ENCODE measurements around the gene AK5.

Gene AK5

GRCh38 chr1:77446841-77447555 lies 165.2 kb downstream of the AK5 start:
- DNase-seq (ENCODE audit: low read depth), result no peak

DNA sequence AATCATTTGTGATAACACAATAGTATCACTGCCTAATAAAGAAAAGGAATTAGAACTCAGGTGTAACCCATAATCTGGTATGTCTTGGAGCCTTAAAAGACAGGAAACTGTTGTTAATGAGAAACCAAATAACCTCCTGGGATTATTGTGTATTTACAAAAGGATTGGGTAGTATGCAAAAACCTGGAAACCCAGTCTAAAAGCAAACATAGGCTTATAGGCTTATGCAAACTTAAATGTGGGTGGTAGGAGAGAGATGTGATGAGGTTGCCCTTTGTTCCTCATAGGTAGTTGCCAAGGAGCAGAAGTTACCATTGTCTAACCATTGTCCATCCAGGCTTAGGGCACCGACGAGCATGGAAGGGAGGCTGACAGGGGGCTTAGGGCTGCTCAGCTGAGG lies 165.8 kb downstream of the AK5 start:
- DNase-seq (ENCODE audit: low read depth), result no peak

GRCh38 chr1:77459881-77460280 lies 178.1 kb downstream of the AK5 start:
- DNase-seq (ENCODE audit: low read depth), result no peak

GRCh38 chr1:77461691-77462090 lies 179.9 kb downstream of the AK5 start:
- no peak for DNase-seq (ENCODE audit: low read depth)

DNA sequence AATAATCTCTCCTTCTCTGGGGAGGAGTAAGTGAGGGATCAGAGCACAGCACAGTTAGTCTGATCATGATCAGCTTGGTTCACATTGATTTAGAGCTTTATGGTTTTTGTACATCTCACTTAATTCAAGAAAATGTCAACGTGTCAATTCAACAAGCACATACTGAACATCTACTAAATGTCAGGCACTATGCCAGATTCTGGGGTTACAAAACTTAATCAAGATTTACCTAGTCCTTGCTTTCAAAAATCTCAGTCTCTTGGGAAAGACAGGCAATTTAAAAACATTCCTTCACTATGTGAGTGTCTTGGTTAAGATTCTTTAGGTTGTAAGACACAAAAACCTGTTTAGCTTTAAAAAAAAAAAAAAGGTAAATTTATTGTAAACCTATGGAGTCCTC lies 181.4 kb downstream of the AK5 start:
- DNase-seq (ENCODE audit: low read depth), result no peak

GRCh38 chr1:77465139-77465538 lies 183.3 kb downstream of the AK5 start:
- no peak for DNase-seq (ENCODE audit: low read depth)

- DNase-seq (ENCODE audit: low read depth), result no peak
These were observed 184.1 kb downstream of the AK5 start for GRCh38 chr1:77465922-77466321.

GRCh38 chr1:77467021-77467595 lies 185.3 kb downstream of the AK5 start:
- DNase-seq (ENCODE audit: low read depth), result no peak

- no peak for DNase-seq (ENCODE audit: low read depth)
These were observed 185.9 kb downstream of the AK5 start for GRCh38 chr1:77467741-77468140.

DNA sequence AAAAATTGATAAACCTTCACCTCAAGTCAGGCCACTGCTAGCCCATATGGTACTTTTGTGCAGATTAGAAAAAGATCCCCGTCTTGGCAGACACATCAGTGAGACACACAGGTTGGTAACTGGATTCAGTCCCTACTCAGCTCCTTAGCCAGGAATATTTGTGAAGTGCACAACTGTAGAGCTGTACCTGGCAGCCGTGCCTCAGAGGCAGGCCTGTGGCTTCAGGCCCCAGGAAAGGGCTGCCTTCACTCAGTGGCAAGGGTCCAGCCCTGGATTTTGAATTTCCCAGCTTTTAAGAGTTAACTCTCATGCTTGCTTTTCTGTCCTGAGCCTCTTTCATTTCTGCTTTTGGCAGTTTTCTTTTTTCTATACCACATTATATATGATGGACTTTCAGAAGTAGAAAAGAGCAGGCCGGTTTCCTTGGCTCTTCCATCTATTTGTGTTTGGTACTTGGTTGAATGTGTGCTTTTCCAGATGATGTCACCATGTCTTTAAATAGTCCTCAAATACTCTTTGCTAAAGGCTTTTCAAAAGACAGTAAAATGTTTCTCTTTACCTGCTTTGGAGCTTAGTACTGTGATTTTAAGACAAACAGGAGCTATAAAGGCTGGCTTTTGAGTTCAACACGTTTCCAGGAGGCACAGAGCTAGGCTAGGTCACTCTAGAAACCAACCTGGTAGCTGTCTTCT lies 186.6 kb downstream of the AK5 start:
- DNase-seq (ENCODE audit: low read depth), result no peak

DNA sequence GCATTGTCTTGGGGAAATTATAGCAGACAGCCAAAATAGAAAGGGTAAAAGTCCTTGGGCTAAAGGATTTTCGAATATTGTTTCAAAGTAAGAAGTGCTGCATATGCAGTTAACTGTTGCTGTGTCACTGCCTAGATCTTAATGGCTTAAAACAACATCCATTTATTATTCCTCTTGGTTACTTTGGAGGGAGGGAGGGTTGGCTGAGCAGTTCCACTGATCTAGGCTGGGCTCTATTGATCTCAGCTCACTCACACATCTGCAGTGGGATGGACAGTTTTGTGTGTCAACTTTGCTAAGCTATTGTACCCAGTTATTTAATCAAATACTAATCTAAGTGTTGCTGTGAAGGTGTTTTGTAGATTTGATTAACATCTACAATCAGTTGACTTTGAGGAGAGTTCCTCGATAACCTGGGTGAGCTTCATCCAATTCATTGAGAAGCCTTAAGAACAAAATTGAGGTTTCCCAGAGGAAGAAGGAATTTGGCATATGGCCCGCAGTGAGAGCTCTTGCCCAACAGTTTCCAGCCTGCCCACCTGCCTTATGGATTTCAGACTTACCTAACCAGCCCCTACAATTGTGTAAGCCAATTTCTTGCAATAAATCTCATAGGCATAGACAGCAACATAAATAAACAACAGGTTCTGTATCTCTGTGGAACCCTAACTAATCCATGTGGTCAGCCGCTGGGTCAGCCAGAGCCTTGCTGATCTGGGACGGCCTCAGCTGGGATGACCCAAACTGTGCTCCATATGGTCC lies 187.3 kb downstream of the AK5 start:
- no peak for DNase-seq (ENCODE audit: low read depth)

DNA sequence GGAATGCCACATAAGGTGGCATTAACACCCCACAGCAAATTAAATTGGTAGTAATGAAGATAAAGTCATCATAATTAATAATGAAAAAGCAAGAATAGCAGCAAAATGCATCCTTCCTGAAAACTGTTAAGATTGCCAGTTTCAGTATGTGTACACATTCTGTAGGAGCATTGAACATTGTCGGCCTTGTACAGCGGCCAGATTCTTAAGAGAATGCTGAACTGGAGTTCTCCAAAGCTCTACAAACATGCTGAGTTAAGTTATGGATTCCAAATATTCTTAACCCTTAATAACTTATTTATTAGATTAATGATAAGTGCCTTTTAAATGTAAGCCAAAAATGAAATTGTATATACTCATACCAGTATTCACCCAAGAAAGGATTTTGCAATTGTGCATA lies 189.9 kb downstream of the AK5 start:
- no peak for DNase-seq (ENCODE audit: low read depth)

- no peak for DNase-seq (ENCODE audit: low read depth)
These were observed 191.9 kb downstream of the AK5 start for GRCh38 chr1:77473690-77474089.

DNA sequence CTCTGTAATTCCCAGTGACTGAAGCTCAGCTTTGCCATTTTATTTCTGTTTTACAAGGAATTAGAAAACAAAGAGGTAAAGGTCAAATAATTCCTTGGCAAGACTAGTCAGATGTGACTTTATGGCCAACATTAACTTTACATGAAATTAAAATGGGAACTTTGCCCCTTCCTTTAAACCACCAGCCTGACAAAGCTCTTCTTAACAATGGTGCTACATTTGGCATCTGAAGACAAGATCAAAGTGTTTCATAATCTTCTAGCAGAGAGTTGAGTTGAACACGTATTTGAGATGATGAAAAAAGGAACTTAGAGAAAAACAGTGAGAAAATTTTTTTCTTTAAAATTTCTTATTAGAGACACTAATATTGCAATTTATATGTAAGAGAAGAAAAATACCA lies 193.8 kb downstream of the AK5 start:
- DNase-seq (ENCODE audit: low read depth), result no peak

- no peak for DNase-seq (ENCODE audit: low read depth)
These were observed 194.7 kb downstream of the AK5 start for GRCh38 chr1:77476475-77476874.

- no peak for DNase-seq (ENCODE audit: low read depth)
These were observed 202.5 kb downstream of the AK5 start for GRCh38 chr1:77484334-77484733.

DNA sequence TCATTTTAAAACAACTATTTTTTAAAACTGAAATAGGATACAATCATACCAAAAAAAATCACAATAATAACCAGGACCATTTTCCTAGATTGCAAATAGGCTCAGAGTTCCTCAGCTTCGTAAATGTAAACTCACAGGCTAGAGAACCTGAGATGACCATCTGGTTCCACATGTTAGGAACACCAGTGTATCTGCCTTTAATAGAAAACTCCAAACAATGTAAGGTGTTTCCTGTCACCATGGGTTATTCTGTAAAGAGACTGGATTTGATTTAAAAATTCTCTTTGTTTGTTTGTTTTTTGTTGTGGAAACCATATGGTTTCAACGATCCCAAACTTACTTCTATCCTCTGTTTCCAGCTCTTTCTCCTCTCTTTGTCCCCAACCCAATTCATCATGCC lies 203.1 kb downstream of the AK5 start:
- DNase-seq (ENCODE audit: low read depth), result no peak

DNA sequence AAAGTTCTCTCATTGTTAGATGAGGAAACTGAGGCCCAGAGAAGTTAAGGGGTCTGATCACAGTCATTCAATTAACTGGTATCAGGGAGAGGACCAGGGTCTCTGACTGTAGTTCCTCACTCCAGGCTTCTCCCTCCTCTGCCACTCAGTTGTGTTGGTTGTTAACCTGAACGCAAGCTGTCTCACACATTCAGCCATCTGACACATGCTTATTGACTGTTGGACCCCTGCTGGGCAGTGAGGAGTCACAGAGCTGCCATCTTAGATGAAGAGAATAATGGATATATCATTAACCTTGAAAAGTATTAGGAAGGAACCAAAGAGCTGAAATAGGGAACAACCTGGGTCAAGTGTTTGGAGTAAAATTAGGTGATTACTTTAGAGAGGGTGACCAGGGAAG lies 205.8 kb downstream of the AK5 start:
- DNase-seq (ENCODE audit: low read depth), result no peak

DNA sequence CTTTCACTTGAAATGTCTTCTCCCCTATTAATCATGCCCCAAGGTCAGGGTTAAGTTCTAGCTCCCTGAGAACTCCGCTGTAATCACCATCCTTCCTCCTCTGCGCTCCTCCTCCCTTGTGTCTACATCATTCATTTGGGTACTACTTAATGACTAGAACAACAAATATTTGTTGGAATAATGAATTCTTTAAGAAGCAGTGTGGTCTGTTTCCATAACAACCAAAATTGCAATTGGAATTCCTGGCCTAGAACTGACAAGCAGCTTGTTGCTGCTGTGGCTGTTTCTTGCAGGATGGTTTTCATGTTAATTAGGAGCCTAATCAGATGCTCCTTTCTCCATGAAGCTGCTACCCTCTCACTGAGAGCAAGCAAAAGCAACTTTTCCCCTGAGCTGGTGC lies 208.1 kb downstream of the AK5 start:
- DNase-seq (ENCODE audit: low read depth), result no peak

DNA sequence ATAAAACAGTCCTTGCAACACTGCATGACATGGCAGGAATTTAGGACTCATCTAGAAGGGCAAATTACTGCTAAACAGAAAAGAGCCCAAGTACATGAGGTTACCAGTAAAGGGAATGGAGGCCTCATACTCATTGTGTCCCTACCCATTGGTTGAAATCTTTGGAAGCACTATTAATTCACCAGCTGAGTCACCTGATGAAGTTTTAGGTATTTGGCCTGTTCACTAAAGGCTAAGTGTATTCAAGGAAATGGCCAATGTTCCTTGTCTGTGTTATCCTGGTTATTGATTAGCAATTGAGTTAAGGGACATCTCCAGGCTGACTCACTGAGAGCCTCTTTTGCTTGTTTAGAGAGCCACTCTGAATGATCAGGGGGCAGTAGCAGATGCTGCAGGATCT lies 212.2 kb downstream of the AK5 start:
- DNase-seq (ENCODE audit: low read depth), result no peak

DNA sequence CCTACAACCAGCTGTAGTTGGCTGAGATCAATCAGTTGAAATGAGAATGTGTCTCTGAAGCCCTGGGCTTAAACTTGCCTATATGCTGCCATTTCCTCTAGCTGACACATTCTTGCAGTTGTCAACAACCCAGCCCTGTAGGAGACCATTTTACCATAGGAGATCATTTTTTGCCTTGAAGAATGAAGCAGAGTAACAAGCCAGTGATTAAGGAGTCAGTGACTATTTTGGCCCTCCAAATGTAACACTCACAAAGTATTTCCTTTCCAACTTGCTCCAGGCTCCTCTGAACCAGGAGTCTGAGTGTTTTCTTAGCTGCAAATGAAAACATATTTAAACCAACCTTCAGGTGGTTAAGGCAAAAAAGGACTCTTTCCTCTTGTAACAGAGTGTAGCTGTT lies 217.1 kb downstream of the AK5 start:
- DNase-seq (ENCODE audit: low read depth), result no peak

DNA sequence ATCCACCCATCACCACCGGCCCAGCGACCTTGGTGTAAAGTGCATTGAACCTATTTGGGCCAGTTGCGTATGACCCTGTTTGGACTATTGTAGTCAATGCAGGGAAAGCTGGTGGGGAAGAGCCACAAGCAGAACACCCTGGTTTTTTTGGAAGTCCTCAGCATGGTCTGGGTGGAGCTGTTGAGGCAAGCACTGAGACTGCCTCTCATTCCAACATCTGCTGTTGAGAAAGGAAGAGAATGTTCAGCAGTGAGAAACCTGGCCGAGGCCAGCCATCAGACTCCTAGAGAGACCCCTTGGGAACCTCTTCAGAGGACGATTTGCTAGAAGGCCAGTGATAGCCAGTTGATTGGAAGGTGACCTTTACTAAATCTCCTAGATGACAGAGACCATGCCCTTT lies 217.6 kb downstream of the AK5 start:
- DNase-seq (ENCODE audit: low read depth), result no peak

GRCh38 chr1:77504986-77505385 lies 223.2 kb downstream of the AK5 start:
- DNase-seq (ENCODE audit: low read depth), result no peak

Data from activated gamma-delta T cell treated with anti-CD3 and anti-CD28 coated beads, Interleukin-2, amount 50 U/mL, for 16 hours (primary cell).